HG03442 (cell line): Measurements from ENCODE around the gene CERS5.

ENCODE experiments used
- ATAC-seq: cut with Tn5 transposase; IDR thresholded peaks from one replicate; pipeline ENCODE4 v1.9.1; 2021; ENCODE audit warnings: mild to moderate bottlenecking, moderate library complexity; ENCODE audit not compliant: unreplicated experiment

Gene CERS5

GRCh38 chr12:50167049-50167828, at the start of gene CERS5:
Gene CERS5 (minus strand): TSS chr12:50167369. CDS start chr12:50167297, 72 bp downstream.
- peak; percentile 94 for ATAC-seq

DNA sequence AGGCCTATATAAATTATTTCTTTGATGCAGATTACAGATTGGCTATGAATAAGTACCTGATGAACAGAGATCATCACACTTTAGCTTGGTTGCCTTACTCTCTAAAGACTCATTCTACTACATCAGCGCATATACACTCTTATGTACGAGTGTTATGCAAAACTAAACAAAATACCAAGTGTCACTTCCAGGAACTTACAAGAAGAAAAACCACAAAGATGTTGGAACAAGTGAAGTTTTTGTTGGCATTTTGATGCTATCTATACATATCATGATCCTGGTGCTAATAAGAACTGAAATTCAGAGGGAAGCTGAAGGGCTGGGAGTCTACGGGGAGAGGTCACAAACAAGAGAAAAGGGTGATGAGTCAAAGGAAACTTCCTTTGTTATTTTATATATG, 47.9 kb upstream of the CERS5 start:
- no peak for ATAC-seq

DNA sequence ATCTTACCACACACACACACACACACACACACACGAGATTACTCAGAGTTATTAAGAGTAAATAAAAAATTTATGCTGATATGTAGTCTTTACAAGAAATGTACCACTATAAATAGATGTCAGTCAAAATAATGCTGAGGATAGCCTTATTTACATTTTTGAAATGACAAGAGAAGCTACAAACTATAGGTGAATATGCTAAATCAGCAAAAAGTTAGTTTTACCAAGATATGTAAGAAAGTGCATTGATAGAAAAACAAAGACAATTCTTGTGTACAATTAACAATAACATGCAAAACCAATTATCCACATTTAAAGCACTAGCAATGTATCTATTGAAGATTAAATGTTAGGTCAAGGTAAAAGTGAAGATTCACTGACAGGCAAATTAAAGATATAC, 46.8 kb upstream of the CERS5 start:
- ATAC-seq: no peak

DNA sequence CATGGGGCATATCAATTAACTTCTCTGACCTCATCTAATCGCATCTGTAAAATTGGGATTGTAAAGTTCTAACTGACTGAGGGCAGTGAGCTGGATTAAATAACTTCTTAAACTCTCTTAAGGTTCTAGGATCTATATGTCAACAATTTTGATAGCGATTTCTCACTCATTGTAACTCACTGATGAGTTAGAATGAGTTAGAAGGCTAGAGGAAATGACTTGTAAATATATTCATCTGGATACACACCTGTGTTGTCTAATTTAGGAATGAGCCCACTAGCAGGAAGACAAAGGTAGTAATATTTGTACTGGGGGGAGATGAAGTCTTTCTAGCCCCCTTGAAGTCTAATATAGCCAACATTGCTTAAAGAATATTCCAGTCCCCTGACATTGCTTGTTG, 46.3 kb upstream of the CERS5 start:
- no peak for ATAC-seq

DNA sequence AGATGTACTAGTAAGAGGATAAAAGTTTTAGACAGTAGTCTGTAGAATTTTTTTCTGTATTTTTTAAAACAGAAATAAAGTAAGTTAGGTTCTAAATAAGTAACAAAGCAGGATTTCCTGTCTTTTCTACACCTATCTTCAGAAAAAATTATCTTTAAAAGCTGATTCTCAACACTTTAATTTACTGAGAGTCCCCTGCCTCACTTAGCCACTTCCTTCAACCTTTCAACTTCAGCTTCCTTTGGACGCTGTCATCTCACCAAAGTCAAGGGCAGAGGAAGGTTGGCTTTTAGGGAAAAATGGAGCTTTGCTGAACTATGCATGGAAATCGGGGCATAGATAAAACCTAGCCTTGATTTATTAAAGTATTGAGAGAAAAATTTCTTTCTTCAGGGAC, 44.9 kb upstream of the CERS5 start:
- no peak for ATAC-seq

- no peak for ATAC-seq
These were observed 44.4 kb upstream of the CERS5 start for GRCh38 chr12:50211392-50212070.

- ATAC-seq: no peak
These were observed 40.3 kb upstream of the CERS5 start for GRCh38 chr12:50207424-50207823.

DNA sequence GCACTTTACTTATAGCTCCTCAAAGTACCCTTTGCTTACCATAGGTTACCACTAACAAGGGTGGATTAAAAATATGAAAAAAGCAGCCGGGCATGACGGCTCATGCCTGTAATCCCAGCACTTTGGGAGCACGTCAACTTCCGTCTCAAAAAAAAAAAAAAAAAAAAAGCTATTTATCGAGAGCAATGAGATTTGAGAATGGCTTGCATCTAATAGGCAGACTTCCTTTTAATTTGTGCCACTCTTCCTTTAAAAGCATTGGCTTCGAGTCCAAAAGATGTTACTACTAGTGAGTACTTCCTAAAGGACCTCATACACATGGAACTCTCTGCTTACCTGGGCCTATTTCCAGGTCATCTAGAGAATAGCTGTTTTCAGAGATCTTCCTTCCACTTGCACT, 38.5 kb upstream of the CERS5 start:
- ATAC-seq: no peak

DNA sequence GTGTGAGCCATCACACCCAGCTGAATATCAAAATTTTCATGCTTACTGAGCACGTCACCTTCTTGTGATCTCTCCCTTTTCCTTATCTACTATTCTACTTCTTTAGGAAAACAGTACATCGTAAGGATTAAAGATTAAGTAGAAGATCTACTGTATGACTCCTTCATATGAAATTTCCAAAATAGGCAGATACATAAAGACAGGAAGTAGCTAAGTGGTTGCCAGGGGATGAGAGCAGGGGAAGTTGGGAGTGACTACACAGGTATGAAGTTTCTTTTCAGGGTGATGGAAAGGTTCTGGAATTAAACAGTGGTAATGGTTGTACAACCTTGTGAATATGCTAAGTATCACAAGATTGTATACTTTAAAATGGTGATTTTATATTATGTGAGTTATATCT, 36.5 kb upstream of the CERS5 start:
- ATAC-seq: no peak

DNA sequence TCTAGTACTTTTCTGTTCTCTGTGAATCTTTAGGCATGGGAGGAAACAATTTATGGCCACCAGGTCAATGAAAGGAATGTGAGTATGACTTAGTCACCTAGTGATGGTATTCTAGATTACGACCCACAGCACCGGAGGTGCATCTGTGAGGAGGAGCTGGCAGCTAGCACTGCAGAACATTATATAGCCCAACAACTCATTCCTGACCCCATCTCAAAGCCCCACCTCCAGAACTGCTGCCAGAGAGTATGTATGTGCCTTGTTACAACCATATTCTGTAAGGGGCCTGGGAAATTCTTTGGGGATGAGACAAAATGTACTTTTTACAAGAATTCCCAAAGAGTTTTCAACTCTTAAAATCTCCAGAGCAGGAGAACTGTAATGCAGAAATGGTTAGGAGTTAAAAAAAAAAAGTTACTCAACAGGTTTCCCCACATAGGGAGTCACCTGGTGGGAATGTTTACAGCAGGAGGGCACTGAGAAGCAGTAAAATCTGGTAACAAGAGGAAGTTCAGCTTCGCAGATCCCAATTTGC, 34.9 kb upstream of the CERS5 start:
- no peak for ATAC-seq

DNA sequence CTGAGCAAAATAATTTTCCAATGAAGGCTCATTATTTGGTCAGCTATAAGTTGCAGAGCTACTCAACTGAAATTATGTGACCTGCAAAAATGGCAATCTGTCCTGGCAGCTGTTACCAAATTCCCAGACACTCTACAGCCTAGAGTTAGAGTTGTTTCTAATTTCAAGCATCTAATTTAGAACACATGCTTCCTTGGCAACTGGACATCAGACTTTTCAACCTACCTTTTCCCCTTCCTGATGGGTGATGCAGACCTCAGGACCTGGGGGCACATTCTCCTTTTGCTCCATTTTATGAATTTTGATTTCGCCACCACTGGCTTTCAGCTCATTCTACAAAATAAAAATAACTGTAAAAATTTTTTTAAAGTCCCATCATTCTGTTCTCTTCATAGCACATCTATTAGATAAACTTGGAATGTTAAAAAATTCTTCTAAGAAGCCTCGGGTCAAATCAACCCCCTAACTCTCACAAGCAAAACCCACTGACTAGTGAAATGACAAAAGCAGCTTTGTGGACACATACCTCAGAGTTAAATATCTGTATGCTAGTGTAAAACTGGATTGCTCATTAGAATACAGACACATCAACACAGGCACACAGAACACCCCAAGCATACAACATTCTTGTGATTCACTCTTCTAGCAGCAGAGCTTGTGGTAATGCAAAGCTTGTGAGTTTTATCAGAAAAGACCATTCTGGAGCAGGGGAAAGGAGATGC, 33.5 kb upstream of the CERS5 start:
- no peak for ATAC-seq

GRCh38 chr12:50198829-50199228, 31.7 kb upstream of the CERS5 start:
- ATAC-seq: no peak

GRCh38 chr12:50197297-50197727, 30.1 kb upstream of the CERS5 start:
- ATAC-seq: no peak

DNA sequence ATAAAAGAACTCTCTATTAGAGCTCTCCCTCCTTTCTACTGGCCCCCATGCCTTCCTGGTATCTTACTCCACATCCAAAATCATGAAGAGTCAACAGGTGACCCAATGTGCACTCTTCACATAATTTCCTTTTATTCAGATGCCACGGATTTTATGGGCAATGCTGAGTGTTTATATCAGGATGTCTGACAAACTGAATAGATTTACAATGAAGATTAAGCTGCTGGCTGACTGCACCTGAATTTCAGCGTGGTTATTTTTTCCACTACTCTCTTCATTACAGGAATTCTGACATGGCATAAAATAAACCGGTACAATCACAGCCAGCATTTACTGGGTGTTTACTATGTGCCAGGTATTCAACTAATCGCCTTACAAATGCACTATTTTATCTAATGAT, 29.4 kb upstream of the CERS5 start:
- ATAC-seq: no peak

DNA sequence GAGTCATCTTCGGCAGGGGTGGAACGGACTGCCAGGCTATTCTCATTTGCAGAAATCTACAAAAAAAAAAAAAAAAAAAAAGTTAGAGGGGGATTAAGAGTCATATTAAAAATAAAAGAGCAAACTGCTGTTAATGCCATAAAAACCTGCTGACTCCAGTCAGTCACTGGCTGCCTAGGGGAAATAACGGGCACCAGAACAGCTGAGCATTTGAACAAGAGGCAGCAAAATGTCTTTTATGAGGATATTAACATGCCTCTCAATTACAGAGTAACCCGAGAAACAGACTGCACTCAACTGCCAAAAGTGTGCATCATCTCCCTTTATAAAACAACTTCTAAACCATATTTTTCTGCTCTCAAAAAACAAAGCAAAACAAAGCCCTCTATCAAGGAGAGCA, 28.7 kb upstream of the CERS5 start:
- no peak for ATAC-seq

GRCh38 chr12:50192908-50193307, 25.7 kb upstream of the CERS5 start:
- no peak for ATAC-seq

- no peak for ATAC-seq
These were observed 25.1 kb upstream of the CERS5 start for GRCh38 chr12:50192236-50192635.

DNA sequence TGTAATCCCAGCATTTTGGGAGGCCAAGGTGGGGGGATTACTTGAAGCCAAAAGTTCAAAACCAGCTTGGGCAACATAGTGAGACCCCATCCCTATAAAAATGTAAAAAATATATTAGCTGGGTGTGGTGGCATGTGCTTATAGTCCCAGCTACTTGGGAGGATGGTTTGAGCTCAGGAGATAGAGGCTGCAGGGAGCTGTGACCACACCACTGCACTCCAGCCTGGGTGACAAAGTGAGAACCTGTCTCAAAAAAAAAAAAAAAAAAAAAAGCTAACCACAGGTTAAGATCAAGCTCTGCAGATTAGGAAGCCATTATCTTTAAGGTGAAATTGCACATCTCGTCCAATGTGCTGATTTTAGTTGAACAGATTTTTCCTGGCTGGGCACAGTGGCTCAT, 23.7 kb upstream of the CERS5 start:
- ATAC-seq: no peak

- no peak for ATAC-seq
These were observed 21.9 kb upstream of the CERS5 start for GRCh38 chr12:50188875-50189575.

GRCh38 chr12:50188241-50188781, 21.1 kb upstream of the CERS5 start:
- no peak for ATAC-seq
